Lung (tissue), 12 donors: ENCODE data around the gene MYO18A. TPM values are rescaled to one million over a fixed set of nuclear protein-coding genes. Genes with fewer than 3 reads are reported as not detected.
A peak's percentile ranks its signal among the peaks of the same experiment; 100 is the strongest.

Experiments used
- ATAC-seq: fragments of 200-7000 bp; cut with Tn5 transposase; one replicate; pipeline ENCODE4 v1.9.1; 2020; ENCODE audit warnings: moderate number of reproducible peaks; ENCODE audit not compliant: insufficient read depth, low FRiP score
- DNase-seq, 3 donors: peaks; one replicate each; pipeline ENCODE4 v3.0.0-alpha.2; 2013 to 2017
- H3K27ac ChIP-seq, 2 donors: one replicate each; pipeline ENCODE4 v1.5.1; 2013; ENCODE audit warnings: mild to moderate bottlenecking in 2 of 2, moderate library complexity in 2 of 2, control low read depth in 1 of 2, inconsistent platforms in 1 of 2, low read depth in 1 of 2, low read length in 1 of 2
- H3K27me3 ChIP-seq, 3 donors: one replicate each; pipeline ENCODE4 v1.5.1; 2013; ENCODE audit warnings: low read length in 2 of 3; ENCODE audit not compliant: control insufficient read depth in 3 of 3, insufficient read depth in 3 of 3
- H3K36me3 ChIP-seq, 4 donors: one replicate each; pipeline ENCODE4 v1.5.1; 2013; ENCODE audit warnings: low read length in 4 of 4, mild to moderate bottlenecking in 1 of 4, moderate library complexity in 1 of 4; ENCODE audit not compliant: control insufficient read depth in 4 of 4, insufficient read depth in 4 of 4
- H3K4me1 ChIP-seq, 5 donors: one replicate each; pipeline ENCODE4 v1.5.1; 2013; ENCODE audit warnings: low read length in 5 of 5, mild to moderate bottlenecking in 2 of 5, moderate library complexity in 1 of 5; ENCODE audit not compliant: control insufficient read depth in 5 of 5, insufficient read depth in 5 of 5
- H3K4me3 ChIP-seq: one replicate; pipeline ENCODE4 v1.5.1; 2013; ENCODE audit warnings: mild to moderate bottlenecking, control low read depth, moderate library complexity
- H3K9ac ChIP-seq, 2 donors: one replicate each; pipeline ENCODE4 v1.5.1; 2013; ENCODE audit warnings: low read length in 2 of 2, control low read depth in 1 of 2; ENCODE audit not compliant: insufficient read depth in 1 of 2
- H3K9me3 ChIP-seq, 4 donors: one replicate each; pipeline ENCODE4 v1.5.1; 2013; ENCODE audit warnings: low read length in 3 of 4, mild to moderate bottlenecking in 1 of 4, moderate library complexity in 1 of 4; ENCODE audit not compliant: control insufficient read depth in 4 of 4, insufficient read depth in 3 of 4
- WGBS, 2 donors: extraction: QIAGEN DNeasy Blood & Tissue Kit; methylation state at CpG; one replicate each; pipeline ENCODE4 v1.1.7; 2013; 5-methylcytosine and 5-hydroxymethylcytosine counted together
- polyA plus RNA-seq, 2 donors: library from polyadenylated mRNA; stranded (reverse); fragments of 200-250 nt; gene quantifications; one replicate each; pipeline ENCODE4 v1.2.1, GENCODE V29; 2013
- total RNA-seq, 2 donors: library from RNA; depleted of rRNA in 1 of 2; stranded (reverse); fragments of >200 nt in 1 of 2; gene quantifications; one replicate each; pipeline ENCODE4 v1.2.1, GENCODE V29; 2014 to 2021
- TF ChIP-seq, protein P1 (sequence below): IDR thresholded peaks from 2 replicates; pipeline ENCODE4 v1.5.1; 2012; ENCODE audit warnings: mild to moderate bottlenecking; ENCODE audit errors: control extremely low read depth, extremely low read depth
- donor health status: control.
- donor health status: control.
- donor health status: Bipolar disorder and iron deficiency.
- donor health status: healthy.
- donor health status: DM: yes; HTN: yes; CAD: no.

The MYO18A gene
- total and polyA plus RNA-seq, 4 donors, result 19.0 to 65.2 (median 49.3) TPM

DNA sequence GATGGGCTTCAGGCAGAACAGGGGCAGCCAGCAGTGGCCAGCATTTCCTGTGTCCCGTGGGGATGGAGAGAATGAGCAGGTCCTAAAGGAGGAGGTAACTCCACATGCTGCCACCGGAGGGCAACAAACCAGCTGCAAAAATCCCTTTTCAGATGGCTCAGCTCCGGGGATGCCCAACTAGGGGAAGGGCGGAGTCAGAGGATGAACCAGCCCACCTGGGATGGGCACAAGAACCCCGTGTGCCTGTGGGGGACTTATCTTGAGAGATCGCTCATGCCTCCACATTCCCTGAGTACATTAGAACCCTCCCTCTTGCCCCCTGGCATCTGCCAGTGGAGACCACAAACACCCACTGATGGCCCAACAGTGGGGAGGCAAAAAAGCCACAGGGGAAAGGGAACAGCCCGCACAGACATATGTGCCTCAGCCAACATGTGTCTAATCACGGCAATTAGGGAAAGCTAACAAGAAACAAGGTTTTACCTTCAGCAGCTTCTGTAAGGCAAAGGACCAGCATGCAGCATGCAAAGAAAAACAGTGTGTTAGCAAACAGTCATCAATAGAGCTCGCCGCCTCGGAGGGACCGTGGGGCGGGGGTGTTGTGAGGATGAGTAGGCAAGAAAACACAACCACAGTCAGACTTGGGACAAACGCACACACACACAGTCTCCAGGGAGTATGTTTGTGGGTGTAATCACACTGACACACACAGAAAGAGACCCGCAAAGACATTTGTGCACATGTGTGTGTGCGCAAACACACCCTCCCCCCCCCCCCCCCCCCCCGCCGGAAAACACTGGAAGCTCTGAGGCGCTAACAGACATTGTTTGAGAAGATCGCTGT is 64.0 kb downstream of the MYO18A start:
- no peak overlapping the region for H3K4me3 ChIP-seq
- no peak overlapping the region for H3K9ac ChIP-seq
- ATAC-seq (no peak), DNase-seq (peak in 2 of 3 donors; percentile 10 to 16)
- peaks cover 0 to 7% (median 0%) of the 10 kb centered on the region in 5 donors for H3K4me1 ChIP-seq
- TF ChIP-seq, protein P1, sequence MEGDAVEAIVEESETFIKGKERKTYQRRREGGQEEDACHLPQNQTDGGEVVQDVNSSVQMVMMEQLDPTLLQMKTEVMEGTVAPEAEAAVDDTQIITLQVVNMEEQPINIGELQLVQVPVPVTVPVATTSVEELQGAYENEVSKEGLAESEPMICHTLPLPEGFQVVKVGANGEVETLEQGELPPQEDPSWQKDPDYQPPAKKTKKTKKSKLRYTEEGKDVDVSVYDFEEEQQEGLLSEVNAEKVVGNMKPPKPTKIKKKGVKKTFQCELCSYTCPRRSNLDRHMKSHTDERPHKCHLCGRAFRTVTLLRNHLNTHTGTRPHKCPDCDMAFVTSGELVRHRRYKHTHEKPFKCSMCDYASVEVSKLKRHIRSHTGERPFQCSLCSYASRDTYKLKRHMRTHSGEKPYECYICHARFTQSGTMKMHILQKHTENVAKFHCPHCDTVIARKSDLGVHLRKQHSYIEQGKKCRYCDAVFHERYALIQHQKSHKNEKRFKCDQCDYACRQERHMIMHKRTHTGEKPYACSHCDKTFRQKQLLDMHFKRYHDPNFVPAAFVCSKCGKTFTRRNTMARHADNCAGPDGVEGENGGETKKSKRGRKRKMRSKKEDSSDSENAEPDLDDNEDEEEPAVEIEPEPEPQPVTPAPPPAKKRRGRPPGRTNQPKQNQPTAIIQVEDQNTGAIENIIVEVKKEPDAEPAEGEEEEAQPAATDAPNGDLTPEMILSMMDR, result no peak
- peaks cover 6 to 53% (median 13%) of the 10 kb centered on the region in 4 donors for H3K36me3 ChIP-seq
- WGBS, 2 donors, result 37 to 61% methylated on average over 17 to 20 of the region's 20 CpGs
- H3K27ac ChIP-seq, result no peak overlapping the region
- H3K27me3 ChIP-seq, result peaks cover 0 to 3% (median 0%) of the 10 kb centered on the region in 3 donors
- H3K9me3 ChIP-seq, result no peaks in the 10 kb centered on the region

DNA sequence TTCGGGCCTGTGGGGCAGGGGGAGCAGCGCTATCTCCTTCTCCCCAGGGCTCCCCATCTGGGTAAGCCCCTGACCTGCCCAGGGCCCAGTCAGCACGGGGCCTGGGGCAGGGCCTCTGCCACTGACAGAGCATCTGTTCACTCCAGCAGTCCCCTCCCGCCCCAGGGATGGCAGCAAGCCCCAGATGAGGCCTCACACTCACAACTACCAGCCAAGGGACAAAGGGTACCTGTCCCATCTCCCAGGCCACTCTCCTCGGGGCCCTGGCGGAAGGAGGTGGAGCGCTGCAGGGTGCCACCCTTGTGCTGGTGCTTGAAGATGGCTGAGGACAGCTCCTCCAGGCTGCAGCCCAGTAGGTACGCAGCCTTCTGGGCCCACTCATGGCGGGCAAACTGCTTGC is 64.8 kb downstream of the MYO18A start:
- Histone ChIP-seq H3K4me1 (peaks cover 0 to 7% (median 0%) of the 10 kb centered on the region in 5 donors), H3K36me3 (peaks cover 4 to 51% (median 12%) of the 10 kb centered on the region in 4 donors), H3K9me3 (no peaks in the 10 kb centered on the region), H3K27me3 (peaks cover 0 to 3% (median 0%) of the 10 kb centered on the region in 3 donors), H3K4me3 (no peak overlapping the region), H3K9ac (no peak overlapping the region), H3K27ac (no peak overlapping the region)
- DNase-seq (no peak), ATAC-seq (no peak)
- WGBS, 2 donors, result 96% methylated on average over 9 of the region's 9 CpGs
- TF ChIP-seq, protein P1, result no peak

DNA sequence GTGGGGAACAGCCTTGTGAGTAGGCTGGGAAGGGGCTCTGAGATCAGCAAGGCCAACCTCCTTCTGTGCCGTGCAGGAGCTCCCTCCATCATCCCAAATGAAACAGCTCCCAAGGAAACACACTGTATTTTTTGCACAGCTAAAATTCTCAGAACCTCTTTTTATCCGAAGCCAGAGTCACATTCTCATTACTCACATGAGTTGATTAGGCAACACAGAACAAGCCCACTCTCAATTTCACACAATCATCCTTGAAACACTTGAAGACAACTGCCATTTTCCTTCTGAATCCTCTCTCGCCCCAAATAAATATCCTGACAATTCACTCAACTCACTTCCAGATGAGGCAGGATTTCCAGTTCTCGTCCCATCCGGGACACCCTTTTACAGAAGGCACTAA is 66.1 kb downstream of the MYO18A start:
- Histone ChIP-seq H3K36me3 (peaks cover 4 to 56% (median 16%) of the 10 kb centered on the region in 4 donors), H3K4me3 (no peak overlapping the region), H3K27me3 (peaks cover 0 to 3% (median 0%) of the 10 kb centered on the region in 3 donors), H3K9ac (no peak overlapping the region), H3K4me1 (peaks cover 0 to 7% (median 0%) of the 10 kb centered on the region in 5 donors), H3K9me3 (no peaks in the 10 kb centered on the region), H3K27ac (no peak overlapping the region)
- no peak for ATAC-seq
- 83 to 89% methylated on average over 5 of the region's 5 CpGs for WGBS, 2 donors
- TF ChIP-seq, protein P1, result no peak
- no peak for DNase-seq
